Fibroblast of lung (primary cell): ENCODE results near the gene COL7A1.

Source experiments
- EZH2 ChIP-seq: IDR thresholded peaks from 2 replicates; pipeline ENCODE4 v1.5.1; 2012; ENCODE audit warnings: low read length, control low read depth, mild to moderate bottlenecking; ENCODE audit errors: missing control alignments
- TF ChIP-seq, protein P1 (sequence below), 2 donors: IDR thresholded peaks in 1 of 2; conservative IDR thresholded peaks in 1 of 2; 1 replicate in 1 of 2; 2 replicates in 1 of 2; pipeline ENCODE4 v1.5.1; 2011 to 2012; ENCODE audit warnings: low read length in 2 of 2, control low read depth in 1 of 2, inconsistent platforms in 1 of 2, low read depth in 1 of 2, mild to moderate bottlenecking in 1 of 2

DNA sequence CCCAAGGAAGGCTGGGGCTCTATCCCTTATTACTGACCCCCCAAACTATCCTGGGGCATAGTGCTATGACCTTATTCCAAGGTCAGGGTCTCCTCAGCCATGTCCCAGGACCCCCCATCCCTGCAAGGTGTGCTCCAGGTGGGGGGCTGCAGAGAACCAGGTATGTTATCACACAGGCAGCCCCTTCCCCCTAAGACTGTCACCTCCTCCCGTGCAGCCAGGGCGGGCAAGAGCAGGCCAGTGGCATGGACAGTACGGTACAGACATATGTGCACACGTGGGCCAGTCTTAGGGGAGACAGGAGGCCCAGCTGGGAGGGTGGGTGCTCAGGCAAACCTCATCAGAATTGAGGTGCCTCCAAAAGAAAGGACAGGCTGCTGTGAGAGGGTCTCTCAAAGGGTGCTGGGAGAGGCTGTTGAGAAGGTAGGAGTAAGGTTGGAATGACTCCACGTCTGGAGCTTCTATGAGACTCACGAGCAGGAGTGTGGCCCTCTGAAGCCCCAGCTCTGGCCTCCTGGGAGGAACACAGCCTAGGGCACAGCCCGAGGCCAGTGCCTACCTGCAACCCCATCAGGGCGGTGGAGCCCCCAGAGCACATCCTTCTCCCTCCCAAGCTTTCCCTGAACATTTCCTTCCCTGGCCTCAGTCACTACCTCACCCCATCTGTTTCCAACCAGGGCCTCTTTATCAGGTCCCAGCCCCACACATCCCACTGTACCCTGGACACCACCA is 1.7 kb upstream of the COL7A1 start:
- TF ChIP-seq, protein P1, sequence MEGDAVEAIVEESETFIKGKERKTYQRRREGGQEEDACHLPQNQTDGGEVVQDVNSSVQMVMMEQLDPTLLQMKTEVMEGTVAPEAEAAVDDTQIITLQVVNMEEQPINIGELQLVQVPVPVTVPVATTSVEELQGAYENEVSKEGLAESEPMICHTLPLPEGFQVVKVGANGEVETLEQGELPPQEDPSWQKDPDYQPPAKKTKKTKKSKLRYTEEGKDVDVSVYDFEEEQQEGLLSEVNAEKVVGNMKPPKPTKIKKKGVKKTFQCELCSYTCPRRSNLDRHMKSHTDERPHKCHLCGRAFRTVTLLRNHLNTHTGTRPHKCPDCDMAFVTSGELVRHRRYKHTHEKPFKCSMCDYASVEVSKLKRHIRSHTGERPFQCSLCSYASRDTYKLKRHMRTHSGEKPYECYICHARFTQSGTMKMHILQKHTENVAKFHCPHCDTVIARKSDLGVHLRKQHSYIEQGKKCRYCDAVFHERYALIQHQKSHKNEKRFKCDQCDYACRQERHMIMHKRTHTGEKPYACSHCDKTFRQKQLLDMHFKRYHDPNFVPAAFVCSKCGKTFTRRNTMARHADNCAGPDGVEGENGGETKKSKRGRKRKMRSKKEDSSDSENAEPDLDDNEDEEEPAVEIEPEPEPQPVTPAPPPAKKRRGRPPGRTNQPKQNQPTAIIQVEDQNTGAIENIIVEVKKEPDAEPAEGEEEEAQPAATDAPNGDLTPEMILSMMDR (conservative IDR thresholded peaks at IDR 0.05 in 1 of 2, IDR thresholded peaks at IDR 0.05 in 1 of 2; ENCODE audit: low read depth in 1 of 2, low read length in 2 of 2), result no peak
- TF ChIP-seq EZH2, result no peak
